ENCODE results near the gene CANX.

GRCh38 chr5:179755022-179755421 is 56.3 kb downstream of the CANX start:
- no peak for TF ChIP-seq CTCF (conservative IDR thresholded peaks at IDR 0.05; ENCODE audit: low read length)
- TF ChIP-seq EZH2phosphoT487 (IDR thresholded peaks at IDR 0.05; ENCODE audit: borderline replicate concordance, low read depth, low read length), result no peak
